Fibroblast of lung (primary cell): ENCODE measurements around the gene SNX30.

ENCODE experiments used
- EZH2 ChIP-seq: IDR thresholded peaks from 2 replicates; pipeline ENCODE4 v1.5.1; 2012; ENCODE audit warnings: low read length, control low read depth, mild to moderate bottlenecking; ENCODE audit errors: missing control alignments
- TF ChIP-seq, protein P1 (sequence below), 2 donors: IDR thresholded peaks in 1 of 2; conservative IDR thresholded peaks in 1 of 2; 1 replicate in 1 of 2; 2 replicates in 1 of 2; pipeline ENCODE4 v1.5.1; 2011 to 2012; ENCODE audit warnings: low read length in 2 of 2, control low read depth in 1 of 2, inconsistent platforms in 1 of 2, low read depth in 1 of 2, mild to moderate bottlenecking in 1 of 2

DNA sequence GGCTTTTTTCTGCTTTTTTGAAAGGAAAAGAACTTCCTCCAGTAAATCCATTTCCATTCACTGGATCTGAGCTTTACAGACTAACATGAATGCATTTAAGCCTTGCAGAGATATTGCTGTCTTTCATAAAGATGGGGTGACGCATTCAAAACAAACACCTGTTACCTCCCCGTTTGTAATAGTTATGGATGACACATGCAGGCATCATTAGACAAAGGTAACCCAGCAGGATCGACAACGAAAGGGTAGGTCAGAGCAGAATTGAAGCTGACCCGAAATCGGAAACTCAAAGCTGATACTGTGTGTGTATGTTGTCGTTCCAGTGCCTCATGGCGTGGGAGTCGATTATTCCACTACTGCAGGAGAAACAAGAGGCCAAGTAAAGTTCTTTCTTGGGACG lies 117.9 kb downstream of the SNX30 start:
- TF ChIP-seq, protein P1, sequence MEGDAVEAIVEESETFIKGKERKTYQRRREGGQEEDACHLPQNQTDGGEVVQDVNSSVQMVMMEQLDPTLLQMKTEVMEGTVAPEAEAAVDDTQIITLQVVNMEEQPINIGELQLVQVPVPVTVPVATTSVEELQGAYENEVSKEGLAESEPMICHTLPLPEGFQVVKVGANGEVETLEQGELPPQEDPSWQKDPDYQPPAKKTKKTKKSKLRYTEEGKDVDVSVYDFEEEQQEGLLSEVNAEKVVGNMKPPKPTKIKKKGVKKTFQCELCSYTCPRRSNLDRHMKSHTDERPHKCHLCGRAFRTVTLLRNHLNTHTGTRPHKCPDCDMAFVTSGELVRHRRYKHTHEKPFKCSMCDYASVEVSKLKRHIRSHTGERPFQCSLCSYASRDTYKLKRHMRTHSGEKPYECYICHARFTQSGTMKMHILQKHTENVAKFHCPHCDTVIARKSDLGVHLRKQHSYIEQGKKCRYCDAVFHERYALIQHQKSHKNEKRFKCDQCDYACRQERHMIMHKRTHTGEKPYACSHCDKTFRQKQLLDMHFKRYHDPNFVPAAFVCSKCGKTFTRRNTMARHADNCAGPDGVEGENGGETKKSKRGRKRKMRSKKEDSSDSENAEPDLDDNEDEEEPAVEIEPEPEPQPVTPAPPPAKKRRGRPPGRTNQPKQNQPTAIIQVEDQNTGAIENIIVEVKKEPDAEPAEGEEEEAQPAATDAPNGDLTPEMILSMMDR (conservative IDR thresholded peaks at IDR 0.05 in 1 of 2, IDR thresholded peaks at IDR 0.05 in 1 of 2; ENCODE audit: low read depth in 1 of 2, low read length in 2 of 2) = no peak
- no peak for TF ChIP-seq EZH2
